GM19452 (cell line): ENCODE data around the gene SH3GL2.

ENCODE experiments used
- ATAC-seq: cut with Tn5 transposase; IDR thresholded peaks from one replicate; pipeline ENCODE4 v1.9.1; 2021; ENCODE audit not compliant: unreplicated experiment

Gene SH3GL2

DNA sequence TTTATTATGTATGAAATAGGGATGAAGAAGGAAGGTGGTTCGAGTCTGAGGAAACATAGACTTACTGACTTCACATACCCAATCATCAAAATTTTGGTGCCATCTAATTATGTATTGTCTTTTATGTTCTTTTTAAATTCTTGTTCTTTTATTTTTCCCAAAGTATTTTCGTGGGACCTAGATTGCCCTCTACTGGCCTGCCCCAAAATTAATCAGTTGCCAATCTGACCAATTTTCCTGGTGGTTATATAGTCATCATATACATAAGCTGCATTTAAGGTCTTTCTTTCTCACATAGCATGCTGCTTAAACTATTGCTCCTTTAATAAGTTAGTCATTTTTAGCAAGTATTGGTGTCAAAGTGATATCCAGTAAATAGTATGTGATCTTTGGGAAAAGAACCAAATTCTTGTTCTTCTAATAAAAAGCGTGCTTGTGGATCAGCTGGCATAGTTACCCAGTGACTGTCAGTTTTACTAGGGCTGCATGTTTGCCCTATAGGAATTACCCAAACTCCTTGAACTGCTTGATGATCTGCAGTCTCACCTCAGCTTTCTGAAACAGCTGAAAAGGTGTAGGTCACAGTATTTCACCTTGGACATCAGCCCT lies 223.5 kb downstream of the SH3GL2 start:
- ATAC-seq: no peak

DNA sequence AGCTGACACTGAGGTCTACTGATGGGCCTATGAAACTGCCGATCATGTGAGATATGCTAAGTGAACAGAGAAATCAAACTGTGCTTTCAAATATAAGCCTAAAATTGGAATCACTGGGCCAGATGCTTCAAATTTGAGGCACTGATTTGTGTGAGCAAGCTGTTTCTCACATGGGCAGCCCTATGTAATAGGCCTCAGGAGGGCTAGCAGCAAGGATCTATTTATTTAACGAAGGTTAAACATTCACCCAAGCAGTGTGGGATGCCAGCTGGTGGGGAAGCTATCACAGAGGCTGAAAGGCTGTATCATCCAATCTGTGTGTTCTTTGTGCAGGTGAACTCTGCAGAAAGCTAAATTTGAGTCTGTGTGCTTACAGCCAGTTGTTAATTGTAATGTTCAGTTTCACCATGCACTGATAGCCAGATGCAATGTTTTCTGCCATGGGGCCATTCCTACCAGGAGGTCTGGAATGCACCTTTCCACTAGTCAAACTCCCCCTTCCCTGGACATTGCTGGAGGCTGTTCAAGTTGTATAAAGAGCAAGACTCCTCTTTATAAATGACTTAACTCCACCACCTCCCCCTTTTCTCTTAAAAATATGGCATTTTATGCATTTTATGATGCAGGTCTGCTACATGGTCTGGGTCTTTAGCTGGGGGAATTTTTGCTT lies 228.9 kb downstream of the SH3GL2 start:
- ATAC-seq: no peak

- no peak for ATAC-seq
These were observed 231.5 kb downstream of the SH3GL2 start for GRCh38 chr9:17810317-17810716.

- peak; percentile 59 for ATAC-seq
These were observed 232.1 kb downstream of the SH3GL2 start for GRCh38 chr9:17810728-17811571.

DNA sequence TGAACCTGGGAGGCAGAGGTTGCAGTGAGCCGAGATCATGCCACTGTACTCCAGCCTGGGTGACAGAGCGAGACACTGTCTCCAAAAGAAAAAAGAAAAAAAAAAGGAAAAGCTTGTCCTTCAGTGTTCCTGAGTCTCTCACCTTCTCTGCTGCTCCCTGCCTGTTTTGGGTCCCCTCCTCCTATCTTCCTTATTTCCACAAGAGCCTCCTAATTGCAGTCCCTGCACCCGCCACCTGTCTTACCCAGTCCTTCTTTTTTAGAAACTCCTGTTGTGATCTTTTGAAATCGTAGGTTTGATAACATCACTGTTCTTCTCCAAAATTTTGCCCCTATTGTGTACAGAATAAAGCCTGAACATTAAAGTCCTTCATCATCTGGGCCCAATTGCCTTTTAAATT lies 234.9 kb downstream of the SH3GL2 start:
- ATAC-seq: no peak

DNA sequence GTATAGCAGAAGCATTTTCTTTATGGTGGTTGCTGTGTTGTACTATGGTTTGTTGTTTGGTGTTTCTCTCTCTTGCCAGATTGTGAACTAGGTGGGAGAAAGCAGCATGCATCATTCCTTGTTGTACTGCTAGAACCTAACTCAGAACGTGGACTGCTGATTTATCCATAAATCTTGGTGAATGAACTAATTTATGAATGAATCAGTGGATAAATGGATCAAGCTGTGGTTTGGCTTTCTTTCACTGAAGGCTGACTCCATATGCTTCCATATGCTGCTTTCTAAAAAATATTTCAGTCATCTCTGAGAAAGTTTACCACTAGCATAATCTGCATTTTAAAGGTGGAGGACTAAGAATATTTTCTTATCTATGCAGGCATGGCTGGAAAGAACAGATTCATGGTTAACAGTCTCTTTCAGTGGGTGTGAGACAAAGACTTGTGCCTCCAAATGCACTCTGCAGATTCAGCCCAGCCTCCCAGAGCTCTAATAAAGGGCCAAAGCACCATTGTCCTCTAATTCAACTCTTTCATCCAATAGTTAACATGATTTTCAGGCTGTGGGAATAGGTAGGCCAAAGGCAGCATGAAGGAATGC lies 237.7 kb downstream of the SH3GL2 start:
- ATAC-seq: no peak

DNA sequence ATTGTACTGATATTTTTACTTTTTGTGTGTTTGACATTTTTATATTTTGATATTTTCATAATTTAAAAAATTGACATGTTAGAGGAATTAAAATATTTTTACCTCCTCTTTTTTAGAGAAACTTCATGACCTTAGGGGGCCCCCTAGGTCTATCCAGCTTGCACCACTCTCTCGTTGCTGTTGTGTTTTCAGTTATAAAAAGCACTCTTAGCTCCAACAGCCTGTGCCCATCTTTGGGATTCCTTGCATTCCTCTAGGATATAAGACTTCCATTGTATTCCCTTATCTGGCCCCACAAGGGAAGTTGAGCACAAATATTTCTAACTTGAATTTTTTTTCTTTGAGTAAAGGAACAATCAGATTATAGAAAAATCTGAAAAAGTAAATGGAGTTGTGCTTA lies 245.3 kb downstream of the SH3GL2 start:
- ATAC-seq: no peak

GRCh38 chr9:17824616-17825264 lies 245.9 kb downstream of the SH3GL2 start:
- no peak for ATAC-seq

DNA sequence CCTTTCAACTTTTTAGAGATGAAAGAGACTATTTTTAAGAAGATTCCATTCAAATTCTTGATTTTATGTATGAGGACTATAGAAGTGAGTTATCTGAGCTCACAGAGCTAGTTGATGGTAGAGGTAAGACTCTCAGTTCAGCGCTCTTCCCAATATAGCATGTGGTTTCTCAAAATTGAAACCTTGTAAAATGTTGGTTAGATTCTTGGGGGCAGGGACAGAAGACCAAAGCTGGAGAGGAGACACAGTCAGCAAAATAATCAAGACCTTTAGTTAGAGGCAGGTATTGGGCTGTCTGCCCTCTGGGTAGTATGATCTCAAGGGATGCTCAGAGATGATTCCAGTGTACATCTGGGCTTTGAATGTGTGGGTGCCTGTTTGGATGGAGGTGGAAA lies 246.4 kb downstream of the SH3GL2 start:
- no peak for ATAC-seq

- no peak for ATAC-seq
These were observed 250.2 kb downstream of the SH3GL2 start for GRCh38 chr9:17829064-17829463.

DNA sequence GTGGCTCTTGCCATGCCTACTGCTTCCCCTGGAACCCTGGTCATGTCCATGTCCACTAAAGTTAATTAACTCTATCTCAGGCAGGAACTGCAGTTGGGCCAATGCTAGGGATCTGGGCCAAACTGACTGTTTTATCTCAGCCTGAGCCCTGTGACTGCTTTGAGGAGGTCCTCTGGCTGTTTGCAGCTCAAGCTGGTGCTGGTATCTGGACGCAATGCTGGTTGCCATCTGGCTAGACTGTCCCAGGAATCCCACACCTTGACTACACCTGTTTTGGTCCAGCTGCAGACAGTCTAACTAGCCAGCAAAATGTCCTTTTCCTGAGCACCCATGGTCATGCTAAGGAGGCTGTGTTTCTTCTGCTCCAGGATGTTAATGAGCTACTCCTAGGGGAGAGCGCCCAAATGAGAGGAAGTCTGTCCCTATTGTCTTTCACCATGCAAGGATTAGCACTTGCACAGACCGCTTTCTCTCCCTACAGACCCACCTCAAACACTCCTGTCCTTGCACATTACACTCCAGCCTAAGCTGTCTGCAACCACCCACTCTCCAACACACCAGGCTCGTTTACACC lies 251.0 kb downstream of the SH3GL2 start:
- no peak for ATAC-seq

DNA sequence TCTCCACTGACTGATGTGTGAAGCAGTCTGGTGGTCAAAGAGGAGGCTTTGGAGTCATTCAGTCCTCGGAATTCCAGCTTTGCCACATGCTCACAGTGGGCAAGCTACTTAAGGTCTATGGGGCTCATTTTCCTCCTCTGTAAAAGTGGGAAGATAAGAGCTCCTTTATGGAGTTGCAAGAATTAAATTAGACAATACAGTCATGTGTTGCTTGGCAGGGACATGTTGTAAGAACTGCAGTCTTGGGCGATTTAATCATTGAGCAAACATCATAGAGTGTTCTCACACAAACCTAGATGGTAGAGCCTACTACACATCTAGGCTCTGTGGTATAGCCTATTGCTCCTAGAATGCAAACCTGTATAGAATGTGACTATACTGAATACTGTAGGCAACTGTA lies 253.9 kb downstream of the SH3GL2 start:
- ATAC-seq: no peak

DNA sequence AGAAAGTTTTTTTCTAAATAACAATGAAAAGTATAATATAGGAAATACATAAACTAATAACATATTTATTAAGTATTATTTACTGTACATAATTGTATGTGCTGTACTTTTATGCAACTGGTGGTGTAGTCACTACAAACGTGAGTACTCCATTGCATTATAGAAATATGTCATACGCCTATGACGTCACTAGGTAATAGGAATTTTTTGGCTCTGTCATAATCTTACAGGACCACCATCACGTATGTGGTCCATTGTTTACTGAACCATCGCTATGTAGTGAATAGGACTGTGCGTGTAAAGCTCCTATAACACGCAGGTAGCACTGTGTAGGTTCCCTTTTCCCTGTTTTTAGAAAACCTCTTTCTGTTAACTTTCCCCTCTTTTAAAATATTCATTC lies 255.0 kb downstream of the SH3GL2 start:
- ATAC-seq: no peak

- no peak for ATAC-seq
These were observed 259.1 kb downstream of the SH3GL2 start for GRCh38 chr9:17837965-17838364.

GRCh38 chr9:17839776-17840175 lies 260.9 kb downstream of the SH3GL2 start:
- no peak for ATAC-seq

GRCh38 chr9:17843236-17843635 lies 264.4 kb downstream of the SH3GL2 start:
- ATAC-seq: no peak
